ENCODE measurements around the gene FAT2. TPM values are rescaled to one million over a fixed set of nuclear protein-coding genes. Genes with fewer than 3 reads are reported as not detected.

FAT2 gene
- not detected for total RNA-seq

DNA sequence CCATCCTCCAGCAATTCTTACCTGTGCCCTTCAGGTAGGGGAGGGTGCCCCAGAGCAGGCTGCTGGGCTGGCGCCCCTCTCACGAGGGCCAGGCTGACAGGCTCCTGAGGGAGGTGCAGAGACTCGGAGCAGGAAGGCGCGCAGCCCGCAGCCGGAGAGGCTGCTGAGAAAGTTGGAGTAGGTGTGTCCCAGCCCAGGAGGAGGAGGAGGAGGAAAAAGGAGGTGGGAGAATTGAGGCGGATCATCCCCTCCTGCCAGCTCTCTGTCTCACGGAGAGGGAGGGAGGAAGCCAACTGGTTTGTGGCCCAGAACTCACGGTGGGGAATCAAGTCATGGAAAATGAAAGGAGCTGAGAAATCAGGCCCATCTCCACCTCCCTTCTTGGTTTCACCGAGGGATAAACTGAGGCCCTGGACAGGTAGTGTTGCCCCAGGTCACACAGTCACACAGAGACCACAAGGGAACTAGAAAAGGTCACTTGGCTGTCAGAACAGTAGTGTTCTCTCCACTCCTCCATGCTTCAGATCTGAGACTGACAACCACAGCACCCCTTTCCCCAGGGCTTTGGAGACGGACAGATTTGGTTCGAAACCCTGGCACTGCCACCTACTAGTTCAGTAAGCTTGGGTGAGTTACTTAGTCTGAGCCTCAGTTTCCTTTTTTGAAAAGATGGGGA lies at the start of gene FAT2:
TSS of gene FAT2 (minus strand) at position 188 of the 676 bp plus-strand sequence. CDS start 22,400 bp downstream, outside the sequence.
- H3K36me3 ChIP-seq, result no peaks in the 10 kb centered on the region
- no peak within 1 kb of the TSS for H3K4me3 ChIP-seq
- in situ Hi-C loops (cut with MboI; ENCODE audit: low pct_ligation_motif_present in 1 of 4, low pct_unique_long_range_greater_than_20kb in 1 of 4, low sequenced_read_pairs in 3 of 4) (no loop called here), intact Hi-C loops (cut with DNase I; ENCODE audit: low total_unique reads) (no loop called here)
- no peak for TF ChIP-seq POLR2AphosphoS5 (IDR thresholded peaks at IDR 0.05)
- TF ChIP-seq, protein P1, sequence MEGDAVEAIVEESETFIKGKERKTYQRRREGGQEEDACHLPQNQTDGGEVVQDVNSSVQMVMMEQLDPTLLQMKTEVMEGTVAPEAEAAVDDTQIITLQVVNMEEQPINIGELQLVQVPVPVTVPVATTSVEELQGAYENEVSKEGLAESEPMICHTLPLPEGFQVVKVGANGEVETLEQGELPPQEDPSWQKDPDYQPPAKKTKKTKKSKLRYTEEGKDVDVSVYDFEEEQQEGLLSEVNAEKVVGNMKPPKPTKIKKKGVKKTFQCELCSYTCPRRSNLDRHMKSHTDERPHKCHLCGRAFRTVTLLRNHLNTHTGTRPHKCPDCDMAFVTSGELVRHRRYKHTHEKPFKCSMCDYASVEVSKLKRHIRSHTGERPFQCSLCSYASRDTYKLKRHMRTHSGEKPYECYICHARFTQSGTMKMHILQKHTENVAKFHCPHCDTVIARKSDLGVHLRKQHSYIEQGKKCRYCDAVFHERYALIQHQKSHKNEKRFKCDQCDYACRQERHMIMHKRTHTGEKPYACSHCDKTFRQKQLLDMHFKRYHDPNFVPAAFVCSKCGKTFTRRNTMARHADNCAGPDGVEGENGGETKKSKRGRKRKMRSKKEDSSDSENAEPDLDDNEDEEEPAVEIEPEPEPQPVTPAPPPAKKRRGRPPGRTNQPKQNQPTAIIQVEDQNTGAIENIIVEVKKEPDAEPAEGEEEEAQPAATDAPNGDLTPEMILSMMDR (IDR thresholded peaks at IDR 0.05), result no peak
- TF ChIP-seq POLR2A (IDR thresholded peaks at IDR 0.05), result no peak
- no peak for TF ChIP-seq EP300 (IDR thresholded peaks at IDR 0.05; ENCODE audit: low read depth)
- no peaks in the 10 kb centered on the region for H3K9me3 ChIP-seq
- DNase-seq, result no peak
- H3K27ac ChIP-seq, result no peak within 1 kb of the TSS
- no peaks in the 10 kb centered on the region for H3K27me3 ChIP-seq
- H3K4me1 ChIP-seq, result no peaks in the 10 kb centered on the region
- WGBS, 2 donors (ENCODE audit: low coverage in 1 of 2), result 42 to 56% methylated on average over 7 to 12 of the region's 13 CpGs

GRCh38 chr5:151638619-151639018 lies 47.5 kb upstream of the FAT2 start:
- H3K36me3 ChIP-seq, result no peaks in the 10 kb centered on the region
- in situ Hi-C loops (cut with MboI; ENCODE audit: low pct_ligation_motif_present in 1 of 4, low pct_unique_long_range_greater_than_20kb in 1 of 4, low sequenced_read_pairs in 3 of 4) (no loop called here), intact Hi-C loops (cut with DNase I; ENCODE audit: low total_unique reads) (no loop called here)
- no peak overlapping the region for H3K4me3 ChIP-seq
- H3K9me3 ChIP-seq, result no peaks in the 10 kb centered on the region
- H3K27ac ChIP-seq, result no peak overlapping the region
- TF ChIP-seq, protein P1 (IDR thresholded peaks at IDR 0.05), result no peak
- TF ChIP-seq POLR2A (IDR thresholded peaks at IDR 0.05) (no peak), EP300 (IDR thresholded peaks at IDR 0.05; ENCODE audit: low read depth) (no peak)
- no peaks in the 10 kb centered on the region for H3K4me1 ChIP-seq
- no peaks in the 10 kb centered on the region for H3K27me3 ChIP-seq
- no peak for DNase-seq
- 91 to 100% methylated on average over 1 to 4 of the region's 4 CpGs for WGBS, 2 donors (ENCODE audit: low coverage in 1 of 2)

DNA sequence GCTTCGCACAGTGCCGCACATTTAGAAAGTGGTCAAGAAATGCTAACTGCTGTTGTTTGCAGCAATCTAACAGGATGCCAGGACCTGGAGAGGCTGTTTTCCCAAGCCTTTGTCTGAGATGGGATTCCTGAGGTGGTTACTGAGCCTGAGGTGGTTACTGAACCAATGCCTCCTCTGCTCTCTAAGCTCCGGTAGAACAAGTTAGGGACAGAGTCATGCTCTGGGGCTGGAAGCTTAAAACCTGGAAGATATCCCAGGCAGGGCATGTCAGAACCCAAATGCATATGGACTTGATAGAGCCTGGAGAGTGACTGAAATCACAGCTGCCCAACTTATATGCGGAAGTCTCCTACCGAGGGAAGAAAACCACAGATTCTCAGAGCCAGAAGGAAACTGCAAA lies 46.5 kb upstream of the FAT2 start:
- in situ Hi-C loops (cut with MboI; ENCODE audit: low pct_ligation_motif_present in 1 of 4, low pct_unique_long_range_greater_than_20kb in 1 of 4, low sequenced_read_pairs in 3 of 4), result no loop called here
- TF ChIP-seq, protein P1 (IDR thresholded peaks at IDR 0.05), result no peak
- TF ChIP-seq POLR2AphosphoS5 (IDR thresholded peaks at IDR 0.05) (no peak), EP300 (IDR thresholded peaks at IDR 0.05; ENCODE audit: low read depth) (no peak)

DNA sequence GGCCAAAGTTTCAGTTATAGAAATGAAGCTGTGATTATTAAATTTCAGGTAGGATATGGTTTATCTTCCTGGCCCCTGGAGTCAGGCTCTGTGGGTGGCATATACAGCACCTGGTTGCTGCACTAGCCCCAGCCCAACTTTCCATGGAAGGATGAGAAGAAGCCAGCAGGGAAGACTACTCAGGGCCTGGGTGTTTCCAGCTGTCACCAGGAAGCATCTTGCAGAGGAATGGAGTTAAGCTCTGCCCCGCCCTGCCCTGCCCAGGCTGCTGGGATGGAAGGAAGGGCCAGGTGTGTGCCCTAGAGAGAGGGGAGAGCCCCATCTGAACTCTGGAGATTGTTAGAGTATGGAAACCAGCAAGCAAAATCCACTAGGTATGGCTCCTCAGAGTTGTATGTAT lies 42.8 kb upstream of the FAT2 start:
- DNase-seq, result no peak
- Histone ChIP-seq H3K9me3 (no peaks in the 10 kb centered on the region), H3K27me3 (no peaks in the 10 kb centered on the region), H3K36me3 (no peaks in the 10 kb centered on the region), H3K4me1 (no peaks in the 10 kb centered on the region), H3K27ac (no peak overlapping the region), H3K4me3 (no peak overlapping the region)
- intact Hi-C loops (cut with DNase I; ENCODE audit: low total_unique reads) (no loop called here), in situ Hi-C loops (cut with MboI; ENCODE audit: low pct_ligation_motif_present in 1 of 4, low pct_unique_long_range_greater_than_20kb in 1 of 4, low sequenced_read_pairs in 3 of 4) (no loop called here)
- WGBS, 2 donors (ENCODE audit: low coverage in 1 of 2), result 61% methylated on average over 1 of the region's 1 CpG; no CpG with 5 or more reads in 1 of the 2 donors
- no peak for TF ChIP-seq EP300 (IDR thresholded peaks at IDR 0.05; ENCODE audit: low read depth)
- TF ChIP-seq, protein P1 (IDR thresholded peaks at IDR 0.05), result no peak
- TF ChIP-seq POLR2AphosphoS5 (IDR thresholded peaks at IDR 0.05), result no peak
- TF ChIP-seq POLR2A (IDR thresholded peaks at IDR 0.05), result no peak

More for the DNA sequence above, 46.5 kb upstream of the FAT2 start:
- H3K27ac ChIP-seq, result no peak overlapping the region
- DNase-seq, result no peak
- H3K4me3 ChIP-seq, result no peak overlapping the region
- H3K36me3 ChIP-seq, result no peaks in the 10 kb centered on the region
- H3K4me1 ChIP-seq, result no peaks in the 10 kb centered on the region
- 62 to 86% methylated on average over 3 to 5 of the region's 5 CpGs for WGBS, 2 donors (ENCODE audit: low coverage in 1 of 2)
- no peaks in the 10 kb centered on the region for H3K9me3 ChIP-seq
- intact Hi-C loops (cut with DNase I; ENCODE audit: low total_unique reads), result no loop called here
- H3K27me3 ChIP-seq, result no peaks in the 10 kb centered on the region
